ENCODE data around the gene MCM5.
"Not testable (repeated sequence)": the region's sequence is repeated elsewhere in the genome, so short reads cannot be mapped to it uniquely, and the experiment has no call there.

The MCM5 gene

DNA sequence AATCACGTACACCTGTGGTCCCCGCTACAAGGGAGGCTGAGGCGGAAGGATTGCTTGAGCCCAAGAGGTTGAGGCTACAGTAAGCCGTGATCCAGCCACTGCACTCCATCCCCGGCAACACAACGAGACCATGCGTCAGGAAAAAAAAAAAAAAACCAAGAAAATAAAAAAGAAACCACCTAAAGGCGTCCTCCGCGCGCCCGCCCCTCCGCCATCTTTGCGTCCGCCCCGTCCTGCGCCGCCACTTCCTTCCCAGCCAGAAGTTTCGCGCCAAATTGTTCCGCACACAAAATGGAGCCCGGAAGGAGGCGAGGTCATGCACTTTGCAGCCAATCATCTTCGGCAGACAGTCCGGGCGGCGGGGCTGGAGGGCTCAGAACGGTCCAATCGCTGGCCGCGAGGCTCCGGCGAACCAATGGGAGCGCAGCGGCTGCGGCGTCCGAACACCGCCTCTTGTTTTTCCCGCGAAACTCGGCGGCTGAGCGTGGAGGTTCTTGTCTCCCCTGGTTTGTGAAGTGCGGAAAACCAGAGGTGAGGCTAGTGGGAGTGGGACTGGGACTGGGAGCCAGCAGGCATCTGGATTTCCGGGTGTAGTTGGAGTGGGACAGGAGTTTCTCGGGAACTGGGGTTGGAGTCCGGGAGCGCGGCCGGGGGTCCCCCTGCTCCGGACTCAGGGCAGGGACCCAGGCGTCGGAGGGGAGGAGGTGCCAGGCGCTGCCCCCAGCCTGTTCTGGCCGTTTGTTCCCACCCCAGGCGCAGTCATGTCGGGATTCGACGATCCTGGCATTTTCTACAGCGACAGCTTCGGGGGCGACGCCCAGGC is at the start of gene MCM5:
TSS of gene MCM5 (plus strand) at position 463 of the 823 bp plus-strand sequence. CDS start at position 762, 299 bp downstream.
- DNase-seq (ENCODE audit: low read depth in 2 of 2): peak; percentile 95 to 96

DNA sequence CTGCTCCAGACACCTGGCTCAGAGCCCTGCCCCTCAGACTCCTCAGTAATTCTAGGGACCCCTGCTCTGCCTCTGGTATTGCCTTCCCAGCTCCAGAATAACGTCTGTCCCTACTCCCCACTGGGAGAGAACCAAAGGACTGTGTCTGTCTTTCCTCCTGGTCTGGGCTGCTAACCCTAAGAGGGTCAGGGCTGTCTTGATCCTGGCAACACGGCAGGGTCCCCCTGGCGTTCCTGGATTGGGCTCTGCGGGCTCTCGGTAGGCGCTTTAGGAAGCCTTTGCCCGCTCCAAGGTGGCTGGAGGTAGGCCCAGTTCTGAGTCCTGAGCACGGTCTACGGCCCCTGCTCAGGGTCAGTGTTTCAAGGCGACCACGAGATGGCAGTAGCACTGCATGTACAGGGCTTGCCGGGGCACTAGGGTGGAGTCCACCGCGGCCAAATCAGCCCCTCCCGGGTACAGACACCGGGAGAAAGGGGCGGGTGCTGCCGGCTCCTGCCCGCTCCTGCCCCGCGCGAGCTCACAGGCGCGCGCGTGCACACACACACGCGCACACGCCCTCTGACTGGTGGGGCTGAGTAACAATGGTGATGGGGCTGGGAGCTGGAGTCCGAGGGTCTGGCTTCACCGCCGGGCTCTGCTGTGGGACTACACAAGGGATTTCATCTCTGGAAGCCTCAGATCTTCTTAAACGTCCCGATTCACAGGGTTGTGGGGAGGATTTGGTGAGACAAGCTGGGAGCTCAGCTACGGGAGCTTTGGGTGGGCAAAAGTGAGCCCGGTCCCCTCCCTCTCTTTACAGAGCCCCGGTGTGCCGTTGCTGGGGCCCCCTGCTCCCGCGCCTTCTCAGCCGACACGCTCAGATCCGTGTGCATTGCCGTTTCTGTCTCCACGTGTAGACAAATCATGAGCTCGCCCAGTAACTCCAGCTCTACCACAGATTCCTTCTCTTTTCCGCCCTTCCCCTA is 49.1 kb upstream of the MCM5 start:
- peak; percentile 75 to 85 for DNase-seq (ENCODE audit: low read depth in 2 of 2)

DNA sequence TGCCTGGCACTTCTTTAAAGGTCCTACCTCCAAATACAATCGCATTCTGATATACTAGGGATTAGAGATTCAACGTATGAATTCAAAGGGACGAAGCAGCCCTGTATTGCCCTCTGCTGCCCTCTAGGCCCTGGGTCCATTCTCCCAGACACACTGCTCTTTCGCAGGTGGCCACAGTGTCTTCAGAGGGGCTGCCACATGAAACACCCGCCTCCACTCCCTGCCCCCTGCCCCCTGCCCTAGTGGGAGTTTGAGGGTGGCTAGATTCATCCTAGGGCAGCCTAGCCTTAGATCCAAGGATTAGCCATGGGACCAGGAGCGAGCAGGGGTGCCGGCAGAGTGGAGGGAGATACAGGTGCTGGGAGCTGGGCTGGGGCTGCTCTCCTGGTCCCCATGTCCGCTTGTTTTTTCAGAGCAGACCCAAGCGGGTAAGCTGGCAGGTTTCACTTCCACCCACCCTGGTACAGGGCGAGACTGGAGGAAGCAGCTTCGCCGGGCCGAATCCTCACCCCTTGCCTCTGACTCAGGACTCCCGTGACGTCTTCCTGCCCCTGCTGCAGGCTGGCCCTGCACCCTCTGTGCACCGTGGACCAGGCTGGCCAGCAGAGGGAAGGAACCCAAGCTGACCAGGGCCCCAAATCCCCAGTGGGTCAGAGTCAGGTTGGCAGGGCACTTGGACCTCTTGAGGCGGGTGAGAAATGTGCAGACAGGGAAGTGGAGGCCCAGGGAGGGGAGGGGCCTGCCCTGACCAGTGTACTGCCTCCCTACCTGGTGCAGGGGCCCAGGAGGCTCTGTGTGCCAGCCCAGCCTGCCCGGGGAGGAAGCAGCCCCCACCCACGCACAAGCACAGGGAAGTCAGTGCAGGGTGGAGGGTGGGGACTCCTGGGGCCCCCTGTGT is 47.5 kb upstream of the MCM5 start:
- DNase-seq (ENCODE audit: low read depth in 2 of 2): peak in 1 of 2 experiments; percentile 61

DNA sequence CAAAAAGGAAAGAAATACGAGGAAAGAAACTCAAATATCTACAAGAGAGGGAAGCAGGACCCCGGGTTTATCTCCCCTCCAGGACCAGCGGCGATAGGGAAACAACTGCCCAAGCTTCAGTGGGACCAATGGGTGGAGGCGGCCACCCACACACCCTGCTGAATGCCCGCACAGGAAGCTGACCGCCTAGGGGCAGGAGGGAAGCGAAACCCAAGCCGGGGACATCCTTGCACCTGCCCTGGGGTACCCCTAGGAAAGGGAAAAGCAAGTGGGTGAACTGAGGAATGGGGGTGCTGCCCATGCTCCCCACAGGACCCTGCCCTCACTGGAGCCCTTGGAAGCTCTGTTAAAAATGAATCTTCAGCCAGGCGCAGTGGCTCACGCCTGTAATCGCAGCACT is 46.6 kb upstream of the MCM5 start:
- DNase-seq (ENCODE audit: low read depth in 2 of 2): no peak

DNA sequence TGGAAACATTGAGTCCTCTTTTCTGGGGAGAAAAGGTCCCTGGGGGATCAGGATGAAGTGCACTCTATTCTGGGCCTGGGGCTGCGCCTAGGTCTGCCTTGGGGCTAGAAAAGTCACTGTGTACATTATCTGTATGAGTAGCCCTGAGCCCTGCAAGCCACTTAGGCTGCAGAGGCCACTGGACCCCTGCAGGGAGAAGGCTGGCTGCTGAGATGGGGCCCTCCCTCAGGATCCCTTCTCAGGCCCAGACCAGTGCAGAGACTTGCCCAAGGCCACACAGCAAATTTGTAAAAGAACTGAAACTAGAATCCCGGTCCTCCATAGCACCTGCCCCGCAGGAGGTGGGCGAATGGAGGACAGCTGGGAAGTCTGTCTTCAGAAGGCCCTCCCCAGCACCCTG is 45.9 kb upstream of the MCM5 start:
- no peak for DNase-seq (ENCODE audit: low read depth in 2 of 2)

DNA sequence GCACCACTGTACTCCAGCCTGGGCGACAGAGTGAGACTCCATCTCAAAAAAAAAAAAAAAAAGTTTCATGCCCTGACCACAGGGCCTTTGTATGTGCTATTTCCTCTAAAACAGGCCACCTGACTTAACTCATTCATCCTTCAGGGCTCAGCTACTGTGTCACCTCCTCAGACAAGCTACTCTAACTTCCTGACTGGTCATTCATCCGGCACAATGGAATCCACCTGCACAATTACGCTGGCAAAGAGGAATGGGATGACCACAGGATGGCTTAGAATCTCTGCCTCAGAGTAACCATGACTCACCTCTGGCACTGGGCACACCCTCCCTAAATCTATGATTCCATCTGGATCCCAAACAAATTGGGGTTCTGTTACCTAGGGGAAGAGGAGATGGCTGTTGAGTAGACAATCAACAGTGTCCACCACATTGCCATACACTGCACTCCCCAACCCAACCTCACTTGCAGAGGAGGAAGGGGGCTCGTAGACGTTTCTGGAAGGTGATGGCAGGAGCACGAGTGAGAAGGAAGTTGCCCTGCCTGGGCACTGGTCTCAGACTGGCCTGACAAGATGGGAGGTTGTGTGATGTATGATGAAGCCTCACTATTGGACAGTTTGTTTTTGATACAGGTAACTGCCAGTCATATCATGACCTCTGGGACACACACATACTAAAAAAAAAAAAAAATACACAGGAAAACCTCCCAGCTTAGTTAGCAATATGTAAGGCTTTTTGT is 41.9 kb upstream of the MCM5 start:
- DNase-seq (ENCODE audit: low read depth in 2 of 2): no peak

DNA sequence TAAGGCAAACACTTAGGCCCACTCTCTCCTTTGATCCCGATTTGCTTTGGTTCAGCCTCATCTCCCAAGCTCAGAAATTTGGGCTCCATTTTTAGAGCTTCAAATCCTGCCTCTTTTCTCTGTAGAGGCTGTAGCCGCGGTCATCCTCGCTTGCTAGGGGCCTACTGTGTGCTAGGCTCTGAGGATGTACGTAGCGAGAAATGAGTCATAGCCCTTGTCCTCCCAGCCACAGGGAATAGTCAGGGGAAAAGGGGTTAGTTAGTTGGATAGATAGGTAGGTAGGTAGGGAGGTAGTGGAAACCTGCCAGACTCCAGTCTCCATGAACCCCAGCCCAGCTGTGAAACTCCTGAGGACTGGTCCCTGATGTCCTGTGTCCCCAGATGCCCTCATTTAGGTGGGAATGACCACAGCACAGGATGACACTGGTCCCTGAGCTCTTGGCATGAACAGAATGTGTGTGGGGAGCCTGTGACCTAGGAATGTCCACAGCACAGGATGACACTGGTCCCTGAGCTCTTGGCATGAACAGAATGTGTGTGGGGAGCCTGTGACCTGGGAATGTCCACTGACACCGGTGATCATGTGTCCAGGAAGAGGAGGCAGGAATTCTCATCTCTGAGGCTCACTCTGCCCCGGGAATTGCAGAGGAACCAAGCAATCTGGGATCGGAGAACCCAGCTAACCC is 40.4 kb upstream of the MCM5 start:
- DNase-seq (ENCODE audit: low read depth in 2 of 2): no peak

DNA sequence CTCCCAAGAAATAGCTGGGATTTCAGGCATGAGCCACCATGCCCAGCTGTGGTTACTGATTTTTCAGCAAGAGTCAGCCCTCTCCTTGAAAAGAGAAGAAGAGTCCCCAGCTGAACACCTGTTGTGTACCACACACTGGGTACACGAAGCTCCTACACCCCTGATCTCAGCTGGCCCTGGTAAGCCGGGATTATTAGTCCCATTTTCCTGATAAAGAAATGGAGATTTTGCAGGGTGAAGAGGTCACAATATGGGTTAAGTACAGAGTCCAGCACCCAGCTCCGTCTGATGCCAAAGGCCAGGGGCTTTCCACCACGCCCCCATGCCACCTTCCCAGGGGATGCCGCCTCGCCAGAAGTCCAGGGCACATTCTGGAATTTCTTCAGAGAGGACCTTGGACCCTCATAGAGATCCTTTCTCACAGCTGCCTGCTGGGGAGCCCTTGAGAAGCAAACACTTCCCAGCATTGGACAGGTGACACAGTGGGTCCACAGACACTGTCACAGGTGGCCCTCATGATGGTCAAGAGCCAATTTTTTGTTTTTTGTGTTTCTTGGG is 38.9 kb upstream of the MCM5 start:
- DNase-seq (ENCODE audit: low read depth in 2 of 2): no peak

DNA sequence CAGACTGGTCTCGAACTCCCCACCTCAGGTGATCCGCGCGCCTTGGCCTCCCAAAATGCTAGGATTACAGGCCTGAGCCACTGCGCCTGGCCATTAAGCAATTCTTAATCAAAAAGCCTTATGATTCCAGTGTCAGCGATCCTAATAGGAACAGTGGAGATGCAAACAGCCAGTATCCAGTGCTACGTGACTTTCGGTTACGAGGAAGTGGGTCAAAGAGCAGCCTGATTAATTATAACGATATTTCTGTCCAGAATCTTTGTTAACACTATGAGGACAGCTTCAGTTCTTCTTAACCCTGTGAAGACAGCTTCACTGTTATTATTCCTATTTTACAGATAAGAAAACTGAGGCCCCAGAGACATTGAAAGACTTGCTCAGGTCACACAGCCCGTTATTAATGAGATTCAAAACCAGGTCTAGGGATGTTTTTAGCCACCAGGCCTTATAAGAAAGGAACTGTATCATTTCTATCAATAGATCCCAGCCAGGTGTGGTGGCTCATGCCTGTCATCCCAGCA is 36.3 kb upstream of the MCM5 start:
- no peak for DNase-seq (ENCODE audit: low read depth in 2 of 2)

DNA sequence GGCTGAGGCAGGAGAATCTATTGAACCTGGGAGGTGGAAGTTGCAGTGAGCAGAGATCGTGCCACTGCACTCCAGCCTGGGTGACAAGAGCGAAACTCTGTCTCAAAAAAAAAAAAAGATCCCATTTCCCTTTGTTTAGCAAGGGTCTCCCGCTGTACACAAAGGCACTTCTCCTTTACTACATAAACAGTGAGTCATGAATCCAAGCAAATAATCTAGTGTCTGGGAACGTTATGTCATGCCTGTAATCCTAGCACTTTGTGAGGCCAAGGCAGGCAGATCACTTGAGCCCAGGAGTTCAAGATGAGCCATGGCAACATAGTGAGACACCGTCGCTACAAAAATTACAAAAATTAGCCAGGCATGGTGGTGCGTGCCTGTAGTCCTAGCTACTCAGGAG is 35.7 kb upstream of the MCM5 start:
- DNase-seq (ENCODE audit: low read depth in 2 of 2): not testable (repeated sequence)

DNA sequence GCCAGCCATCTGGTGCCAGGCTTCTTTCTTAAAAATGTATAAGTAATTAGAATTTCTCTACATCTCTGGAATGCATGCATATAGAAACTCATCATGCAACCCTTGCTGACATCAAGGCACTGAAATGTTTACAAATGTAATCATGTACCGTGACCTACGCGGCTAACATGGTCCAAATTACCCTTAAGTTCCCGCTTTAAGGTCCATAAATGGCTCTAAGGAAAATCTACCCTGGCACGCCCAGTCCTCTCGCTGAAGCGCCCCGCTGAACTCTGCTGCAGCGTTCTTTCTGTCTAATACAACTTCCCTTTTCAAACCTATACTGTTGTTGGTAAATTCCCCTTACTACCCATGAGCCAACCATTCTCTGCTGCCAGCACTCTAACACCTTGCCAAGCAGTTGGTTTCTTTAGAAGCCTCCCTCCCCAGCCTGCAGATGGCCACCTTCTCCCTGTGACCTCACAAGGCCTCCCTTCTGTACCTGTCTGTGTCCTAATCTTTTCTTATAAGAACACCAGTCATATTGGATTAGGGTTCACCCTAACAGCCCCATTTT is 32.5 kb upstream of the MCM5 start:
- no peak for DNase-seq (ENCODE audit: low read depth in 2 of 2)

DNA sequence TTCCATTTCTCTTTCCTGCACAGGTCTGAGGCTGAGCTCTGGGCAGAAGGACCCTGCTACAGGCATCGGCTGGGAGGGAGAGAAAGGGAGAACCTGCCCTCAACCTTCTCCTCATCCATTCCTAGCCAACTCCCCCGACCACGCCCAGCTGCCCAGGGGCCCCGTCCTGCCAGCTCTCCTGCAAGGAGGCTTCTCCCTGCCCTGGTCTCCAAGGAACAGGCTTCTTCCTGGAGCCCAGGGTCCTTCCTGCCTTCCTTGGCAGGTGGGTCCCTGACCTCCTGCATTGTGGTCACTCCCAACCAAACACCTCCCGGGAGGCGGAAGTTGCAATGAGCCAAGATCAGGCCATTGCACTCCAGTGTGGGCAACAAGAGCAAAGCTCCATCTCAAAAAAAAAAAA is 31.6 kb upstream of the MCM5 start:
- DNase-seq (ENCODE audit: low read depth in 2 of 2): no peak

DNA sequence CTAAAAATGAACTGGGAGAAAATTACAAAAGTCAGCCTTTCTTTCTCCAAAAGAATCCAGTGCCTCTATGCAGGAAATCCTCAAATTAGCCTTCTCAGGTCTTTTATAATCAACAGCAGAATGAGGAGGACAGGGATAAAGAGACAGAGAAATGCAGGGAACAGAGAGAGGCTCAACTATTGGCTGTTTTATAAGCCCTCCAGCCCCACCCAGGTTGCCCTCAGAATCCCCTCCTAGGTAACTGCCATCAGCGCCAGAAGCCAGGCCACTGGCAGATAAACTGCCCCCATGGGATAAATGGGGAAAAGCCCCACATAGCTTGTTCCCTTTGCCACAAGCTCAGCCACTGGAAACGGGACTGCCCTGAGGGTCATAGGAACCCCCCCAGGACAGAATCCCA is 29.9 kb upstream of the MCM5 start:
- no peak for DNase-seq (ENCODE audit: low read depth in 2 of 2)

DNA sequence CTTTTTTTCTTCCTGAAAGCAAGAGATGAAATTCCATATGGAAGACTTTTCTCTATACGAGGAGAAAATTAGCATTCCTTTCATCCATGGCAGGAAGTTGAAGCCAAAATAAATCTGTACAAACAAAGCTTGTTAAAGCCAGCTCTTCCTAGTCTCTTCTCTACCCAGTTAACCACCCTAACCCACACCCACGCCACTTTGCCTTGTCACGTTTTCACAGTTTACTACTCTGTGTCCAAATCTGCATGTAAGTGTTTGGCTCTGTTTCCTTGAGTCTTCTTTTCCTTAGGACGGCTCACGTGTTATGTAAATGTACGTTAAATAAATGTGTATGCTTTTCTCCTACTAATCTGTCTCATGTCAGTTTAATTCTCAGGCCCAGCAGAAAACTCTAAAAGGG is 26.2 kb upstream of the MCM5 start:
- DNase-seq (ENCODE audit: low read depth in 2 of 2): no peak

DNA sequence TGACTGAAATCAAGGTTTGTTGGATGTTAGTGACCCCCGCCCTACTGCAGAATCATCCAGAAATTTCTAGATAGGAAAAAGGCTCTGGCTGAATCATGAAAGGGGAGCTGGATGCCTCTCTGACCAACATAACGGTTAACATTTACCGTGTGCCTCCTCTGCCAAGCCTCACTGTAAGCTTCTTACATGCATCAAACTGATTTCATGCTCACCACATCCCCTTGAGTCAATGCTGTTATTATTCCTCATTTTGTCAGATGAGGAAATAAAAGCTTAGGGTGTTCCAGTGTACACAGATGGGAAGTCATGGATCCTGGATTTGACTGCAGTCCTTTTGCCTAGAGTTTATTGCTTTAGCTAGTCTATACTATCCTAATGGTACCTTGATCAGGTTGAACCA is 24.9 kb upstream of the MCM5 start:
- DNase-seq (ENCODE audit: low read depth in 2 of 2): no peak

DNA sequence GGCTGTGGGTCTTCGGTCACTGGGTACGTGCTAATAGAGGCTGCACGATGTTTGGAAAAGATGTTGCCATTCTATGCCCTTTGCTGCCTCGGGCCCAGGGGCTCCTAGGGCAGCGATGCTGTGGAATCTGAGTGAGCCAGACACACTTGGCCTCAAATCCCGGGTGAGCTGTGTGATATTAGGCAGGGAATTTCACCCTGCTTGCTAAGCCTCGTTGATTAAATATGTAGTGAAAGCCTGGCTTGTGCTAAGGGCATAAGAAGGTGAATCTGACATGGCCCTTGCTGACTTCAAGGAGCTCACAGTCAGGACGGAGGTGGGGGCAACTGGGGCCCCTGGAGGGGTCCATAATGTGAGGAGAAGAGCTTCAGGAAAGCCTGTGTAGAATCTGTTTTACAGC is 24.4 kb upstream of the MCM5 start:
- no peak for DNase-seq (ENCODE audit: low read depth in 2 of 2)

DNA sequence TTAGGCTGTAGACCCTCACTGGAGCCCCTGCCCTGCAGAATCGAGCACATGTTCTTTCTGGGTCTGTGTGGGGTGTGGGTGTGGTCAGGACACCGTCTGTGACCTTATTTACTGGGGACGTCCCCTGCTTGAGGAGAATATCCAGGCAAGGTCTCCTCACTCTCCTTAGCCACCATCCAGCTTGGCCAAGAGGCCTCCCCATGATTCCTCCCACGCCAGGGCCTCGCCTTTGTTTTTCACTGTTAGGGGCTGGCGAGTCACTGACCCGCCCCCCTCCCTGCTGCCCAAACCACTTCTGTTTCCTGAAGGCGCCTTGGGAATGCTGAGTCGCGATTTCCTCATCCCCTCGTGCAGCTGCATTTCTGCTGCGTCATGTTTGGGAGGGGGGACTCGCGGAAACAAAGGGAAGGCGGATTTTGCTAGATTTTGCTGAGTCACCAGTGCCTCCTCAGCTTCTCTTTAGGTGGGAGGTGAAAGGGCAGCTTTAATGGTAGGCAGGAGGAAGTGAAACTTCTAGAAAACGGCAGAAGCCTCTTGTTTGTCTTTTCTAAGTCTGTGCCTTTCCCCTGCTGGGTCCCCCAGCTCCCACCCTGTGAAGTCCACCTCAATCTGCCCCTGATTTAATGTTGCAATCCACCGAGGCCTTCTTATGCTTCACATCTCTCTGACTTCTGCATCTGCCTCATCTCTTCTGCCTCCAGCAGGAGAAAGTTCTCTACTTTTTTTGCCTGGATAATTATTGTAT is 23.0 kb upstream of the MCM5 start:
- DNase-seq (ENCODE audit: low read depth in 2 of 2): peak in 1 of 2 experiments; percentile 22

DNA sequence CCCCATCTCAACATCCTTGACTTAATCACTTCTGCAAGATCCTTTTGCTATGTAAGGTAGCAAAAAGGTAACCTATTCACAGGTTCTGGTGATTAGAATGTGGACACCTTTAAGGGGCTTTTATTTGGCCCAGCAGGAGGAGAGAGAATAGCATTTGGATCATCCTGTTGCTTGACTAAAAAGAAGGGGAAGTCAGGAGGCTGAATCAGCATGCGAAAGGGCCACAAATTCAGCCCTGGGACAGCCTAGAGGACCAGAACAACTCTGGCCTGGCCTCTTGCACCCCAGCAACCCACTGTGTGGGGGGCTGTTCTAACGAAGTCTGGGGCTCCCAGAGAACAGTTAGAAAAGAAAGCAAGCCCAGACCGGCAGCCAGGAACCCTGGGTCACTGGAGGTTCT is 22.2 kb upstream of the MCM5 start:
- no peak for DNase-seq (ENCODE audit: low read depth in 2 of 2)

DNA sequence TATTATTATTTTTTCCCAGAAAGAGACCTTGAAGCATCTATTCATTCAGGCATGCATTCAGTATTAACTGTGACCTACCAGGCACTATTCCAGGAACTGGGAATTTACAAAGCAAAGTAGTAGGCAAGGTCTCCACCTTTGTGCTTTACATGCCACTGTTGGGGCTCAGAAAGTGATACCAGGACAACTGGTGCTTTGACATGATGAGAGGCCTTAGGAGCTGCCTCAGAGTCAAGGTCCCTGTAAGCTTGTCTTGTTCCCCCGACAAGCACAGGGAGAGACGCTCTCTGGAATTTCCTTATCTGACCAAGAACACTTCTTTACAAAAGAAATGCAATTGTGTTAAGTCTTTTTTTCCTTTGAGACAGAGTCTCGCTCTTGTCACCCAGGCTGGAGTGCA is 21.3 kb upstream of the MCM5 start:
- DNase-seq (ENCODE audit: low read depth in 2 of 2): no peak

All from stimulated activated CD4-positive, alpha-beta T cell treated with anti-CD3 and anti-CD28 coated beads, Interleukin-12 subunit alpha, Interleukin-12 subunit beta, amount 100 ng/mL, for 24 hours (primary cell).